Hepatocyte (in vitro differentiated cells): ENCODE data around the gene TIMM22. TPM values are rescaled to one million over a fixed set of nuclear protein-coding genes. Genes with fewer than 3 reads are reported as not detected.

ENCODE experiments used
- DNase-seq: peaks from one replicate; pipeline ENCODE4 v3.0.0-alpha.2; 2016; ENCODE audit warnings: low spot score
- H2AFZ ChIP-seq: fragments of 200-600 bp; sonication (generic); 2 replicates; pipeline ENCODE4 v1.6.0; 2016; ENCODE audit warnings: antibody characterized with exemption, mild to moderate bottlenecking
- H3K27ac ChIP-seq: fragments of 200-600 bp; sonication (generic); 2 replicates; pipeline ENCODE4 v1.5.1; 2016; ENCODE audit warnings: mild to moderate bottlenecking
- H3K27me3 ChIP-seq: fragments of 200-600 bp; sonication (generic); 2 replicates; pipeline ENCODE4 v1.6.1; 2016
- H3K36me3 ChIP-seq: fragments of 200-600 bp; sonication (generic); replicated peaks from 2 replicates; pipeline ENCODE4 v1.5.1; 2016; ENCODE audit warnings: low read depth; ENCODE audit not compliant: insufficient read depth
- H3K4me1 ChIP-seq: fragments of 200-600 bp; sonication (generic); 2 replicates; pipeline ENCODE4 v1.5.1; 2016; ENCODE audit warnings: mild to moderate bottlenecking, moderate library complexity; ENCODE audit not compliant: insufficient read depth
- H3K4me2 ChIP-seq: fragments of 200-600 bp; sonication (generic); 2 replicates; pipeline ENCODE4 v1.6.0; 2016
- H3K4me3 ChIP-seq: fragments of 200-600 bp; sonication (generic); 2 replicates; pipeline ENCODE4 v1.5.1; 2016; ENCODE audit warnings: mild to moderate bottlenecking
- H3K79me2 ChIP-seq: fragments of 200-600 bp; sonication (generic); 2 replicates; pipeline ENCODE4 v1.6.0; 2017; ENCODE audit warnings: mild to moderate bottlenecking
- H3K9me2 ChIP-seq: fragments of 200-600 bp; sonication (generic); replicated peaks from 2 replicates; pipeline ENCODE4 v1.6.0; 2017; ENCODE audit warnings: mild to moderate bottlenecking; ENCODE audit not compliant: insufficient read depth
- H3K9me3 ChIP-seq: fragments of 200-600 bp; sonication (generic); 2 replicates; pipeline ENCODE4 v1.5.1; 2016; ENCODE audit warnings: low read depth, mild to moderate bottlenecking
- H4K20me1 ChIP-seq: fragments of 200-600 bp; sonication (generic); 2 replicates; pipeline ENCODE4 v1.6.0; 2016; ENCODE audit warnings: mild to moderate bottlenecking; ENCODE audit not compliant: insufficient read depth, poor library complexity, severe bottlenecking
- CTCF ChIP-seq: fragments of 200-600 bp; sonication (generic); IDR thresholded peaks from 2 replicates; pipeline ENCODE4 v1.5.1; 2016; ENCODE audit warnings: antibody characterized with exemption, mild to moderate bottlenecking; ENCODE audit not compliant: poor library complexity
- EZH2 ChIP-seq: fragments of 200-600 bp; sonication (generic); IDR thresholded peaks from 2 replicates; pipeline ENCODE4 v1.6.1; 2016; ENCODE audit warnings: antibody characterized with exemption, mild to moderate bottlenecking, borderline replicate concordance
- EZH2phosphoT487 ChIP-seq: fragments of 200-600 bp; sonication (generic); IDR thresholded peaks from one replicate; pipeline ENCODE4 v1.6.1; 2018; ENCODE audit warnings: antibody characterized with exemption, mild to moderate bottlenecking, low read depth, moderate library complexity; ENCODE audit not compliant: unreplicated experiment, severe bottlenecking
- WGBS: methylation state at CpG from one replicate; pipeline ENCODE4 v1.1.6; 2016; ENCODE audit warnings: low lambda C conversion rate; ENCODE audit errors: missing lambda C conversion rate; 5-methylcytosine and 5-hydroxymethylcytosine counted together
- polyA plus RNA-seq: library from polyadenylated mRNA; unstranded; fragments of >200 nt; fragmentation: Nextera tagmentation; extraction: Ambion mirVana; gene quantifications from 2 replicates; pipeline ENCODE4 v1.2.1, GENCODE V29; 2016
- total RNA-seq: library from RNA; depleted of rRNA; stranded (reverse); fragments of >200 nt; gene quantifications from 2 replicates; pipeline ENCODE4 v1.2.3, GENCODE V29; 2014

Gene TIMM22
- total and polyA plus RNA-seq, 2 experiments from 2014 or later, result 16.7 to 18.4 TPM

GRCh38 chr17:1038459-1039122 is 41.7 kb downstream of the TIMM22 start:
- no peaks in the 10 kb centered on the region for H3K9me3 ChIP-seq
- DNase-seq, result no peak
- no peak overlapping the region for H2AFZ ChIP-seq
- TF ChIP-seq EZH2phosphoT487 (no peak), EZH2 (no peak), CTCF (no peak)
- H4K20me1 ChIP-seq, result no peaks in the 10 kb centered on the region
- H3K4me2 ChIP-seq, result no peak overlapping the region
- 96% methylated on average over 31 of the region's 31 CpGs for WGBS
- no peaks in the 10 kb centered on the region for H3K27me3 ChIP-seq
- H3K4me1 ChIP-seq, result peaks cover 9% of the 10 kb centered on the region
- peak overlapping the region; percentile 65 for H3K27ac ChIP-seq
- H3K36me3 ChIP-seq, result no peaks in the 10 kb centered on the region
- no peaks in the 10 kb centered on the region for H3K9me2 ChIP-seq
- no peak overlapping the region for H3K4me3 ChIP-seq
- no peaks in the 10 kb centered on the region for H3K79me2 ChIP-seq

GRCh38 chr17:1039123-1039507 is 42.2 kb downstream of the TIMM22 start:
- H3K79me2 ChIP-seq, result no peaks in the 10 kb centered on the region
- no peaks in the 10 kb centered on the region for H3K27me3 ChIP-seq
- TF ChIP-seq CTCF (no peak), EZH2 (no peak), EZH2phosphoT487 (no peak)
- H4K20me1 ChIP-seq, result no peaks in the 10 kb centered on the region
- H3K4me2 ChIP-seq, result no peak overlapping the region
- 87% methylated on average over 16 of the region's 16 CpGs for WGBS
- H3K27ac ChIP-seq, result peak overlapping the region; percentile 65
- no peak for DNase-seq
- H3K4me3 ChIP-seq, result no peak overlapping the region
- no peaks in the 10 kb centered on the region for H3K36me3 ChIP-seq
- H3K4me1 ChIP-seq, result peaks cover 10% of the 10 kb centered on the region
- H3K9me2 ChIP-seq, result no peaks in the 10 kb centered on the region
- H3K9me3 ChIP-seq, result no peaks in the 10 kb centered on the region
- H2AFZ ChIP-seq, result no peak overlapping the region

- Histone ChIP-seq H4K20me1 (no peaks in the 10 kb centered on the region), H3K4me3 (no peak overlapping the region), H3K27me3 (no peaks in the 10 kb centered on the region), H3K4me1 (peaks cover 10% of the 10 kb centered on the region), H3K9me2 (no peaks in the 10 kb centered on the region), H3K27ac (peak overlapping the region; percentile 53), H3K79me2 (no peaks in the 10 kb centered on the region), H3K9me3 (no peaks in the 10 kb centered on the region), H2AFZ (no peak overlapping the region), H3K4me2 (no peak overlapping the region), H3K36me3 (no peaks in the 10 kb centered on the region)
- TF ChIP-seq EZH2 (no peak), CTCF (no peak), EZH2phosphoT487 (no peak)
- DNase-seq, result no peak
- 90% methylated on average over 29 of the region's 30 CpGs for WGBS
Observed at GRCh38 chr17:1039511-1040215, 42.7 kb downstream of the TIMM22 start.
